Measurements from ENCODE around the gene TTLL11. TPM values are rescaled to one million over a fixed set of nuclear protein-coding genes. Genes with fewer than 3 reads are reported as not detected.
A peak's percentile ranks its signal among the peaks of the same experiment; 100 is the strongest.

Gene TTLL11
- total and polyA plus RNA-seq, 7 experiments from 2014 or later: 3.0 to 8.6 (median 4.4) TPM

- Histone ChIP-seq H3K4me1 (ENCODE audit: control insufficient read depth in 2 of 2, insufficient read depth in 2 of 2, low read length in 2 of 2) (no peaks in the 10 kb centered on the region), H3K9me3 (ENCODE audit: control insufficient read depth in 2 of 3, low read length in 3 of 3) (no peaks in the 10 kb centered on the region), H3K4me3 (ENCODE audit: low read length) (no peak overlapping the region), H3K36me3 (ENCODE audit: control insufficient read depth in 2 of 3, insufficient read depth in 3 of 3, low read length in 3 of 3) (no peaks in the 10 kb centered on the region), H3K27ac (ENCODE audit: low read depth, low read length) (no peak overlapping the region), H3K27me3 (ENCODE audit: control insufficient read depth in 2 of 2, insufficient read depth in 2 of 2, low read length in 2 of 2) (no peaks in the 10 kb centered on the region)
- no peak for ATAC-seq
- no peak for DNase-seq
- peaks cover 0 to 14% (median 5%) of the 10 kb centered on the region in 5 donors for H3K27me3 Mint-ChIP-seq
- intact Hi-C loops (cut with micrococcal nuclease): no loop called here
- H3K9me3 Mint-ChIP-seq: no peaks in the 10 kb centered on the region
- H3K27ac Mint-ChIP-seq: no peak overlapping the region
- H3K4me3 Mint-ChIP-seq: no peak overlapping the region
- ChIA-PET CTCF (interaction anchor here (1.0 kb wide), 1 partner anchor 14 kb away, joined by 3 read pairs; no protein-coding TSS in a partner anchor), POLR2A (no interaction called here)
- H3K36me3 Mint-ChIP-seq: no peaks in the 10 kb centered on the region
- no peaks in the 10 kb centered on the region for H3K4me1 Mint-ChIP-seq
Measured at GRCh38 chr9:122111413-122112085, 18.4 kb upstream of the TTLL11 start.

GRCh38 chr9:122110100-122110833 is 17.2 kb upstream of the TTLL11 start:
- no peaks in the 10 kb centered on the region for H3K36me3 ChIP-seq (ENCODE audit: control insufficient read depth in 2 of 3, insufficient read depth in 3 of 3, low read length in 3 of 3)
- no peak overlapping the region for H3K27ac ChIP-seq (ENCODE audit: low read depth, low read length)
- ATAC-seq: no peak
- POLR2A ChIA-PET: no interaction called here
- no peaks in the 10 kb centered on the region for H3K4me1 ChIP-seq (ENCODE audit: control insufficient read depth in 2 of 2, insufficient read depth in 2 of 2, low read length in 2 of 2)
- H3K9me3 ChIP-seq (ENCODE audit: control insufficient read depth in 2 of 3, low read length in 3 of 3): no peaks in the 10 kb centered on the region
- Mint-ChIP-seq H3K36me3 (no peaks in the 10 kb centered on the region), H3K27ac (no peak overlapping the region), H3K4me1 (no peaks in the 10 kb centered on the region), H3K27me3 (peaks cover 0 to 10% (median 5%) of the 10 kb centered on the region in 5 donors), H3K4me3 (no peak overlapping the region), H3K9me3 (no peaks in the 10 kb centered on the region)
- H3K27me3 ChIP-seq (ENCODE audit: control insufficient read depth in 2 of 2, insufficient read depth in 2 of 2, low read length in 2 of 2): no peaks in the 10 kb centered on the region
- intact Hi-C loops (cut with micrococcal nuclease): no loop called here
- CTCF ChIA-PET: interaction anchor here (0.7 kb wide), 1 partner anchor 63 kb away, joined by 6 read pairs; no protein-coding TSS in a partner anchor
- DNase-seq: no peak
- no peak overlapping the region for H3K4me3 ChIP-seq (ENCODE audit: low read length)

GRCh38 chr9:122109035-122109813 is 16.1 kb upstream of the TTLL11 start:
- ATAC-seq (no peak), DNase-seq (no peak)
- no peak overlapping the region for H3K27ac Mint-ChIP-seq
- peaks cover 0 to 2% (median 0%) of the 10 kb centered on the region in 5 donors for H3K36me3 Mint-ChIP-seq
- no peak overlapping the region for H3K4me3 Mint-ChIP-seq
- H3K4me1 Mint-ChIP-seq: no peaks in the 10 kb centered on the region
- H3K9me3 Mint-ChIP-seq: peaks cover 0 to 3% (median 2%) of the 10 kb centered on the region in 11 donors
- Histone ChIP-seq H3K36me3 (ENCODE audit: control insufficient read depth in 2 of 3, insufficient read depth in 3 of 3, low read length in 3 of 3) (no peaks in the 10 kb centered on the region), H3K27me3 (ENCODE audit: control insufficient read depth in 2 of 2, insufficient read depth in 2 of 2, low read length in 2 of 2) (no peaks in the 10 kb centered on the region), H3K27ac (ENCODE audit: low read depth, low read length) (no peak overlapping the region), H3K9me3 (ENCODE audit: control insufficient read depth in 2 of 3, low read length in 3 of 3) (no peaks in the 10 kb centered on the region), H3K4me1 (ENCODE audit: control insufficient read depth in 2 of 2, insufficient read depth in 2 of 2, low read length in 2 of 2) (no peaks in the 10 kb centered on the region), H3K4me3 (ENCODE audit: low read length) (no peak overlapping the region)
- peaks cover 0 to 10% (median 0%) of the 10 kb centered on the region in 5 donors for H3K27me3 Mint-ChIP-seq
- CTCF ChIA-PET: interaction anchor here (1.0 to 1.7 kb wide), 2 partner anchors 10 to 13 kb away, joined by 4 to 7 read pairs; no protein-coding TSS in a partner anchor
- POLR2A ChIA-PET: no interaction called here
- intact Hi-C loops (cut with micrococcal nuclease): no loop called here

GRCh38 chr9:122107291-122107805 is 14.2 kb upstream of the TTLL11 start:
- no peaks in the 10 kb centered on the region for H3K4me1 ChIP-seq (ENCODE audit: control insufficient read depth in 2 of 2, insufficient read depth in 2 of 2, low read length in 2 of 2)
- H3K4me3 ChIP-seq (ENCODE audit: low read length): no peak overlapping the region
- H3K36me3 ChIP-seq (ENCODE audit: control insufficient read depth in 2 of 3, insufficient read depth in 3 of 3, low read length in 3 of 3): no peaks in the 10 kb centered on the region
- peak overlapping the region in 1 of 9 donors; percentile 72 for H3K27ac Mint-ChIP-seq
- CTCF ChIA-PET: interaction anchor here (0.5 to 1.7 kb wide), 4 partner anchors 8 to 620 kb away, joined by 3 to 7 read pairs (median 5); no protein-coding TSS in a partner anchor
- no peaks in the 10 kb centered on the region for H3K4me1 Mint-ChIP-seq
- H3K9me3 Mint-ChIP-seq: peaks cover 3 to 15% (median 7%) of the 10 kb centered on the region in 11 donors
- no peak for ATAC-seq
- no peak overlapping the region for H3K4me3 Mint-ChIP-seq
- no peak overlapping the region for H3K27ac ChIP-seq (ENCODE audit: low read depth, low read length)
- H3K9me3 ChIP-seq (ENCODE audit: control insufficient read depth in 2 of 3, low read length in 3 of 3): no peaks in the 10 kb centered on the region
- DNase-seq: no peak
- intact Hi-C loops (cut with micrococcal nuclease): no loop called here
- POLR2A ChIA-PET: interaction anchor here (0.6 kb wide), 1 partner anchor 1569 kb away, joined by 3 read pairs; no protein-coding TSS in a partner anchor
- H3K36me3 Mint-ChIP-seq: peaks cover 0 to 7% (median 5%) of the 10 kb centered on the region in 5 donors
- no peaks in the 10 kb centered on the region for H3K27me3 ChIP-seq (ENCODE audit: control insufficient read depth in 2 of 2, insufficient read depth in 2 of 2, low read length in 2 of 2)
- H3K27me3 Mint-ChIP-seq: peaks cover 0 to 3% (median 0%) of the 10 kb centered on the region in 5 donors

- no peaks in the 10 kb centered on the region for H3K4me1 Mint-ChIP-seq
- no peak overlapping the region for H3K4me3 ChIP-seq (ENCODE audit: low read length)
- no peaks in the 10 kb centered on the region for H3K27me3 ChIP-seq (ENCODE audit: control insufficient read depth in 2 of 2, insufficient read depth in 2 of 2, low read length in 2 of 2)
- no peak overlapping the region for H3K27ac ChIP-seq (ENCODE audit: low read depth, low read length)
- H3K36me3 ChIP-seq (ENCODE audit: control insufficient read depth in 2 of 3, insufficient read depth in 3 of 3, low read length in 3 of 3): no peaks in the 10 kb centered on the region
- ChIA-PET POLR2A (interaction anchor here (0.6 kb wide), 1 partner anchor 1569 kb away, joined by 3 read pairs; no protein-coding TSS in a partner anchor), CTCF (interaction anchor here (0.7 to 1.7 kb wide), 2 partner anchors 11 to 18 kb away, joined by 3 to 6 read pairs; no protein-coding TSS in a partner anchor)
- H3K4me1 ChIP-seq (ENCODE audit: control insufficient read depth in 2 of 2, insufficient read depth in 2 of 2, low read length in 2 of 2): no peaks in the 10 kb centered on the region
- H3K36me3 Mint-ChIP-seq: peaks cover 0 to 7% (median 5%) of the 10 kb centered on the region in 5 donors
- ATAC-seq: no peak
- H3K27me3 Mint-ChIP-seq: no peaks in the 10 kb centered on the region
- no peak overlapping the region for H3K4me3 Mint-ChIP-seq
- no peak for DNase-seq
- intact Hi-C loops (cut with micrococcal nuclease): no loop called here
- no peaks in the 10 kb centered on the region for H3K9me3 ChIP-seq (ENCODE audit: control insufficient read depth in 2 of 3, low read length in 3 of 3)
- no peak overlapping the region for H3K27ac Mint-ChIP-seq
- peaks cover 3 to 15% (median 7%) of the 10 kb centered on the region in 11 donors for H3K9me3 Mint-ChIP-seq
Measured at GRCh38 chr9:122106576-122106975, 13.5 kb upstream of the TTLL11 start.

GRCh38 chr9:122103985-122104384 is 10.9 kb upstream of the TTLL11 start:
- ChIA-PET POLR2A (interaction anchor here (0.7 kb wide), 1 partner anchor 23 kb away, joined by 4 read pairs; no protein-coding TSS in a partner anchor), CTCF (no interaction called here)
- Histone ChIP-seq H3K27ac (ENCODE audit: low read depth, low read length) (no peak overlapping the region), H3K9me3 (ENCODE audit: control insufficient read depth in 2 of 3, low read length in 3 of 3) (no peaks in the 10 kb centered on the region), H3K36me3 (ENCODE audit: control insufficient read depth in 2 of 3, insufficient read depth in 3 of 3, low read length in 3 of 3) (no peaks in the 10 kb centered on the region), H3K4me1 (ENCODE audit: control insufficient read depth in 2 of 2, insufficient read depth in 2 of 2, low read length in 2 of 2) (peaks cover 0 to 4% of the 10 kb centered on the region in 2 donors), H3K4me3 (ENCODE audit: low read length) (no peak overlapping the region), H3K27me3 (ENCODE audit: control insufficient read depth in 2 of 2, insufficient read depth in 2 of 2, low read length in 2 of 2) (no peaks in the 10 kb centered on the region)
- ATAC-seq (no peak), DNase-seq (no peak)
- Mint-ChIP-seq H3K27ac (no peak overlapping the region), H3K27me3 (peaks cover 0 to 10% (median 6%) of the 10 kb centered on the region in 5 donors), H3K36me3 (peaks cover 0 to 7% (median 5%) of the 10 kb centered on the region in 5 donors), H3K4me3 (no peak overlapping the region), H3K9me3 (peaks cover 3 to 15% (median 7%) of the 10 kb centered on the region in 11 donors), H3K4me1 (peaks cover 0 to 7% (median 4%) of the 10 kb centered on the region in 7 donors)
- intact Hi-C loops (cut with micrococcal nuclease): no loop called here

All from naive thymus-derived CD4-positive, alpha-beta T cell (primary cell).